Non-pigmented ciliary epithelial cell (primary cell): Measurements from ENCODE around the gene ATXN7L1.
"Not testable (repeated sequence)": the region's sequence is repeated elsewhere in the genome, so short reads cannot be mapped to it uniquely, and the experiment has no call there.

Experiments used
- DNase-seq: peaks from one replicate; pipeline ENCODE4 v3.0.0-alpha.2; 2010; ENCODE audit warnings: low read depth

The ATXN7L1 gene

DNA sequence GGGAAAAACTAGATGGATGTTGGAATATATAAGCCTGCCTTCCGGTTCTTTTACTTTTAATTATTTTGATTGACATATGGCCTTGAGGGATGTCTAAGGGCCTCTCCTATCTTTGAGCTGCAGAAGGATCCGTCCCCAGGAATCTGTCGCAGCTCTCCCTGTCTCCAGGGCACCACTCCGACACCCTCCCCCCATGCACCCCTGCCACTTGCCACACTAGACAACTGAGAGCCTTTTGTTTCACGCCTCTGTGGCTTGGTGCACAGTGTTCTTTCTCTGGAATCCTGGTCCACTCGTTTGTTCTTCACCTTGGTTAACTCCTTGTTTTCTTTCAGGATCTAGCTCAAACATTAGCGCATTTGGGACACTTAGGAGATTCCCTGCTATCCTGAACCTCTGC is 171.0 kb downstream of the ATXN7L1 start:
- no peak for DNase-seq

DNA sequence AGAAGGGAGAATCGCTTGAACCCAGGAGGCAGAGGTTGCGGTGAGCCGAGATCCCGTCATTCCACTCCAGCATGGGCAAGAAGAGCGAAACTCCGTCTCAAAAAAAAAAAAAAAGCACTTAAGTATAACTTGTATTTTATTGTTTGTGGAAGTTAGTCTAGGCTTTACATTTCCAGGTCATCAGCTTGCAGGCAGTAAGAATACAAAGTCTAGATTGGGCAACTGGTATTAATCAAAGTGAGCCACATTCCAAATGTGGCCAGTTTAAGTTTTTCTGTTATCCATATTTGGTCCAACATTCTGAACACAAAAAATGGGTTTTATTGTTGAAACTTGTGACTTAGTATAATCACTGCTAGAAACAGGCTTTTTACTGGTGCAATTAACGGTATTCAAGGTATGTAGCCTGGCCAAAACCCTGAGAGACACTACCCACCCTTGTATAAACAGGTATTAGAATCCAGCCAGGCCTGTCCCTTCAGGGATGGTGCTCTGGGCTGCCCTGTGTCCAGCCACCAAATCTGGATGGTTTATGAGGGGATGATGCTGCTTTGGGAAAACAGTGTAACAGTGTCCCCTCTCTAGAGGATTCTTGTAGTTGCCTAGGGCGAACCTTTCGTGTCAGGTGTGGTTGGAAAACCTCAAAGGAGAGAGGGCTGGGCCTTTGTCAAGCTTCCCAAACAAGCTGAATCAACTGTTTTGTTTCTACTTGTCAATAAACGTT is 173.0 kb downstream of the ATXN7L1 start:
- no peak for DNase-seq

DNA sequence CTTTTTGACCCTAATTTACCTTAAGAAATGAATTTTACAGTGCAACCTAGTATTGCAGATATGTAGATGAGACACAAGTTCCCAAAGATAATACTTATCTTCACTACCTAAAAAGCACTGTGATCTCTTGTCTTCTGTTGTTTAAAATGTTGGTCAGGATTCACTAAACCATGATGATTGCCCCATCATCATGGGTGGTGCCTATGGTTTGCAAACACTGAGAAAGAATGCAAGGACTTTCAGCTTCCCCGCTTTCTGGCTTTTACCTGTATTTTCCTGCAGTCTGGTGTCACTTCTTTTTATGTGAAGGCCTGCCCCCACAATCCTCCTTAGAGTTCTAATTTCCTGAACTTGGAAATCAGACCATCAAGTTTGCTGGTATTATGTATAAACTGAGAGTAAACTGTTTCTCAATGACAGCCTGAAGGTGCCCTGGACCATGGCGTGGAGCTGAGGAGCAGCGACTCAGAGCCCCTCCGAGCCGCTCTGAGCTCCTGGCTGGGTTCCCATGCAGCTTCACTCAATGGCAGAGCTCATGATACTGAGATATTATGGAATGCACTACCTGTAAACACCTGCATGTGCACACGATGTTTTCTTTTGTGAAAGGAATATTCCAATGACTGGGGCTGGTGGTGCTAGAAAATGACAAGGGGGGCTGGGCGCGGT is 176.7 kb downstream of the ATXN7L1 start:
- no peak for DNase-seq

DNA sequence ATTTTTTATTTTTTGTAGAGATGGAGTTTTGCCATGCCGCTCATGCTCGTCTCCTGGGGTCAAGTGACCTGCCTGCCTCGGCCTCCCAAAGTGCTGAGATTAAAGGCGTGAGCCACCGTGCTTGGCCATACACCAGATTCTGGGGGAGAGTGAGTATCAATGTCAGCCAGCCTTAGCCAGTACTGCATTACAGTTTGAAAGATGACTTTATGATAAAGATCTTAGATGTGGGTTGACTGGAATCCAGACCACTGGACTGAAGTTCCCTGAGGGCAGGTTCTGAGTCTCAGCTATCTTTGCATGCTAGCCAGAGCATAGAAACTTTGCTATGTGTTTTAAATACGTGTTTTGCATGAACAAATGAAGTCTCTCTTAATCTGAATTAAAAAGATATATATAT is 177.9 kb downstream of the ATXN7L1 start:
- no peak for DNase-seq

DNA sequence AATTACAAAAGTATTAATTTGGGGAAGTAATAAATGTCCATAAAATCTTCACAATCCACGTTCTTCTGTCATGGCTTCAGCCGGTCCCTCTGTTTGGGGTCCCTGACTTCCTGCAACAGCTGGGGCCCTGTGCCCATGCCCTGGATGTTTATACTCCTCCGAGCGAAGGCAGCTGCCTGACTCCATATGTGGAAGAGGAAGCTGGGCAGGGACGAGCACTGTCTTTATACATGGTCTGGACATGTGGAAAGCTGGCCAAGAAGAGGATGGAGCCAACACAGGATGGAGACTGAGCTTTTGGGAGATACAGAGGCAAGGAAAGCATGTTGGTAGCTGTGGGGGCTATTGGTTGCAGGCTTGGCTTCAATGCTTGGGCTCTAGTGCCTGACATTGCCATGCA is 178.6 kb downstream of the ATXN7L1 start:
- DNase-seq: no peak

DNA sequence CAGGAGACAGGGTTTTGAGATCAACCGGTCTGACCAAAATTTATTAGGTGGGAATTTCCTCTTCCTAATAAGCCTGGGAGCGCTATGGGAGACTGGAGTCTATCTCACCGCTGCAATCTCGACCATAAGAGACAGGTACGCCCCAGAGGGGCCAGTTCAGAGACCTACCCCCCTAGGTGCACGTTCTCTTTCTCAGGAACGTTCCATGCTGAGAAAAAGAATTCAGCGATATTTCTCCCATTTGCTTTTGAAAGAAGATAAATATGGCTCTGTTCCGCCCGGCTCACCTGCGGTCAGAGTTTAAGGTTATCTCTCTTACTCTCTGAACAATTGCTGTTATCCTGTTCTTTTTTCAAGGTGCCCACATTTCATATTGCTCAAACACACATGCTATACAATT is 179.2 kb downstream of the ATXN7L1 start:
- not testable (repeated sequence) for DNase-seq

DNA sequence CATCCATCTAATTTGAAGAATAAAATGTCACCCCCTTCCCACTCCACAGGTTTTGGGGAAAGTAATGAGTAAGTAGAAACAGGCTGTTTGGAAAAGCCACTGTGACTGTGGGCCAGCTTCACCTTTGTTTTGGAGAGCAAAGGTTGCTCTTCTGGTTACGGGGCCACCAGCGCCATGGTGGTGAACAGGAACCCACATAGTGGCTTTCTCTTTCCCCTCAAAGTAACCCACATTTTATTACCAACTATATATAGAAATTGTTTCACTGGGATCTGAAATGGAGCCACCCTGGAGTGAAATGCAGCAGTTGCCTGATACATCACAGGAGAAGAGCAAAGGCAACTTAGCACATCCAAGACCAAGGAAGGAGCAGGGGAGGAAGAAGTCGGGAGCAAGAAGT is 182.8 kb downstream of the ATXN7L1 start:
- no peak for DNase-seq

DNA sequence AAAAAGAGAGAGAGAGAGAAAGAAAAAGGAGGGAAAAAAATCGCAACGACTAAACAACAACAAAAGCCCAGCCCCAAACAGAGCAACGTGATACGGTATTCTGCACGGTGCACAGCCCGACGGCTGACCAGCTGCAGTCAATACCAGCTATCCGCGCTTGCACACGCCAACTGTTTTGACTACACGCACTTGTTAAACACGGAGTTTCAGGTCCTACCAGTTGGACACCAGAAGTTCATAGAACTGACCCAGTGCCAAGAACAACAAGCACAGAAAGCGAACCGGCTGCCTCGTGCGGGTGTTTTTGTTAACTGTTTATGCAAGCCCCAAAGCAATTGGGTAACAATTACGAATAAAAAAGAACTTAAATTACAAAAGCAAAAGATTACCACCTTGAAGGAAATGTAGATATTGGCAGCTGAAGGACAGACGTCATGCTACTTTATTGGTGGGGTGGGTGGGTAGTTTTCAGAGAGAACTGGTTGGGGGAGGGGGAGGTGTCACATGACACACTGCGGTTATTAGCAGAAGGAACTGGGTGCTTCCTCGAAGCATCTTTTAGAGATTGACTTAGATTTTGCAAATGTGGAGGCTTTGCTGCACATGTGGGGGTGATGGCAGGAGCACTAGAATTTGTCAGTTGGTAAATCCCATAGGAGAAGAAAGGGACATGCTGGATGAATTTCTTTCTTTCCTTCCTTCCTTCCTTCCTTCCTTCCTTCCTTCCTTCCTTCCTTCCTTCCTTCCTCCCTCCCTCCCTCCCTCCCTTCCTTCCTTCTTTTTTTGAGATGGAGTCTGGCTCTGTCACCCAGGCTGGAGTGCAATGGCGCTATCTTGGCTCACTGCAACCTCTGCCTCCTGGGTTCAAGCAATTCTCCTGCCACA is 184.5 kb downstream of the ATXN7L1 start:
- peak; percentile 28 for DNase-seq

DNA sequence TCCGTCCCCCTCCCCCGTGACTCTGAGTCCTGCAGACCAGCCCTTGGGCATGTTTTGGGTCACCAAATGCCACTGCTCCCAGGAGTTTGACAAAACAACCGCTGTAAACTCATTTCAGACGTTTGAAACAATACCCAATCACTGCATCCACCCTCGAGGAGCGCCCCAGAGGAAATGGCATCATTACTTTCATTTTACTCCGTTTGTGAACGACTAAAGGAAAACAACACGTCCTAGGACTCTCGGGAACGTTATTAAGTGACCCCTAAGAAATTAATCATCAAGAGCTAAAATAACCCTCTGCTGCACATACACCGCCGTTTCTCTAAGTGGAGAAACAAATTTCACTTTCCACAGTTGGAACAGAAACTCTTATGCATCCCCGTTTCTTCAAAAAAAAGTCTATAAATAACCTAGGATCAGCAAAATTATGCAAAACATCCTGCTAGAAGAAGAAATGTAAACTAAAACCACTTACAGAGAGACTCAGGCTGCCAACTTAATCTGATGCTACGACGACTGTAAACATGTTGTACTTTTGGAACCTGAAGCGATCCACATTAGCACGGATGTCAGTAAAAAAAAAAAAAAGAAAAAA is 185.2 kb downstream of the ATXN7L1 start:
- no peak for DNase-seq

DNA sequence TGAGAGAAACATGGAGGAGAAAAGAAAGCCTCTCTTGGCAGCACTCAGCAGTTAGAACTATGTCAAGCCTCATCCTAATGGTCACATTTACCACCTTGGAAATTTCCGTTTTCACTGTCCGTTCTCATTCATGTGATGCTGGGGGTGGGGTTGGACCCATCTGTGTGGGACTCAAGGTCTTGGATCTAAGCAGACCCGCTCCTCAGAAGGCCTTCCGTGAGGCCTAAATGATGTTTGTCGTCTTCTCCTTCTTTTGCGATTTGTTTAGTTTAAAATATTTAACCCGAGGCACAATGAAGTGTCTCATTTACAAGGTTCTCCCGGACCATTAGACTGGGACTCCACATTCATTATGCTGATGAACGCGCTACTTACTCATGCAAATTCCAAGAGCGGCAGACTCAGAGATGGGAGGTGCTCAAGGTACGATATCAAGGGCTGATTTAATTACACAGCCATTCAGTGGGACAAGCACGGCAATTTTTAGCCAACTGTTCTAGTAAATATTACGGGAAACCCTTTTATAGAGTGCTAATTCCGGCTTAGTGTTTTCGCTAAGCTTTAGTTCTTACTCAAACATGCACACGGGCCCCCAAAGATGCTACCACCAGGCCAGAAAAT is 186.0 kb downstream of the ATXN7L1 start:
- DNase-seq: no peak

DNA sequence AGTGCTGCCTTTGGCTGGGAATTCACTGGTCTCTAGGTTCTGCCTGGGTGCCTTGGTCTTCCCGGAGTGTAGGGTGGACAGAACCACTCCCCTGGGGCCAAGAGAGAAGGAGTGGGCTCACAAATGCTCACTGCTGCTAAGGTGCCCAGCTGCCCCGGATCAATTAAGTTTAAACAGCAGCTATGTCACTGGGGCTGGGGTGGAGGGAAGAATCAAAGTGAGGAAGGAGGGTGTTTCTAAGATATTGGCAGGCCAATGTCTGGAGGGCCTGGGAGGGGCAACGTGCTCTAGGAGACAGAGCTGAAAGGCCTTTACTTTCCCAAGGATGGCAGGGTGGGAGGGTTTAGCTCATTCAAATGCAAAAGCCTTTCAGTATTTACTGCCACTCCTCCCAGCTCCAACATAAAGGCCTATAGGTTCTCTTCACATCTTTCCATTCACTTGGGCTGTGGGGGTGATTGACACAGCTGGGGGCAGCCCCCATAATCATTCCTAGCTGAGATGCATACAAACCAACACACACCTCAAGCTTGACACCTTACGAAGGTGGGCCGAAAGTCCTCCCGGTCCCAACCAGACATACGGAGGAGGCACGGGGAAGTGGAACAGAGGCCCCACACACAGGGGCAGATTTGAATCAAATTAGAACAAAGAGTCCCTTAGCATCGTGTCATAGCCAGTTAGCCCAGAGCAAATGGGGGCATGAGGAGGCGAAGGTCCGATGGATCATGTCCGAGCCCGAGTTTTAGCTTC is 187.2 kb downstream of the ATXN7L1 start:
- DNase-seq: no peak

DNA sequence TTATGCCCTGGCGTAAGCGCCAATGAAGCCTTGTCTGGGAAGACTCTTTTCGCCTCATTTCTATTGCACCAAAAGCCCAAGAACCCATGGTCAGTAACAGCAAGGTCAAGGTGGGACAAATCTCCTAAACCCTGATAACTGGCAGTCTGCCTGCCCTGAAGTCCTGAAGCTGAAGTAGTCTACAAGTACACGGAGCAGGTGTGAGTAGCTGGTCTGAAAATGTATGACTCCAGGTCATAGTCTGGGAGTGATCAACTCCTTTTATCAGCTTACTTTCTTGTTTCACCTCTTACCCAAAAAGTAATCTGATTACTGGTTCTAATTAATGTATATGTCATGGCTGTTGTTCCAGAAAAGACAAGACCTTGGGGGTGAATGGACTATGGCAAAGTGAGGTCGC is 187.8 kb downstream of the ATXN7L1 start:
- DNase-seq: no peak

DNA sequence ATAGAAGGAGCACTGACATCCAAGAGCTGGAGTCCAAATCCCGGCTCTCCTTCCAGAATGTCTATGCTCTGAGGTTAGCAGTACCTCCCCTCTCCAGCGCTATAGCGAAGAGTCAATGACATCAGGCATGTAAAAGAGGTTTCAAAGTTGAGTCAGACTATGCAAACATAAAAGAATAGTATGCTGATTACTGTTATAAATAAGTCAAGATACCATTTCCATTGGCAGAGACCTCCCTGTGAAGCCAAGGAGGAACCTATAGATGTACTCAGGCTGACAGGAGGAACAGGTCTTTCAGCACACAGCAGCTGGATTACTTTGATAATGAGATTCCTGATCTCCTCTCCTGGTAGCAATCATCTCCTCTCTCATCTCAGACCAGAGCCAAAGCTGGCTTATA is 191.2 kb downstream of the ATXN7L1 start:
- no peak for DNase-seq

DNA sequence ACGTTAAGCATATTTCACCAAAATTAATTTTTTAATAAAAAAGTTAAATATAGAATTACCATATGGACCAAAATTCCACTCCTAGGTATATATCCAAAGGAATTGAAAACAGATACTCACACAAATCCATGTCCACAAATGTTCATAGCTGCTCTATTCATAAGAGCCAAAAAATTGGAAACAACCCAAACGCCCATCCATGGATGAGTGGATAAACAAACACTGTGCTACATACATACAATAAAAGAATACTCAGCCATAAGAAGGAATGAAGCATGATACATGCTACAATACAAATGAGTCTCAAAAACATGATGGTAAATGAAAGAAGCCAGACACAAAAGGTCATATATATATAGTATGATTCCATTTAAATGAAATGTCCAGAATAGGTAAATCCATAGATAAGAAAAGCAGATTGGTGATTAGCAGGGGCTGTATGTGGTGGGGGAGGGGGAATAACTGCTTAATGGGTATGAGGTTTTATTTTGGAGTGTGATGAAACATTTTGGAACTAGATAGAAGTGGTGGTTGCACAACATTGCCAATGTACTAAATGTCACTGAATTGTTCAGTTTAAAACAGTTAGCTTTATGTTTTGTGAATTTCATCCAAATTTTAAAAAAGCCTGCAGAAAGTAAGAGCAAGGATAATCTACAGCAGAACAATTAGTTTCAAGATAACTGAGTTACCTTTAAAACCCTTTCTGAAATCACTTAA is 193.9 kb downstream of the ATXN7L1 start:
- DNase-seq: no peak

DNA sequence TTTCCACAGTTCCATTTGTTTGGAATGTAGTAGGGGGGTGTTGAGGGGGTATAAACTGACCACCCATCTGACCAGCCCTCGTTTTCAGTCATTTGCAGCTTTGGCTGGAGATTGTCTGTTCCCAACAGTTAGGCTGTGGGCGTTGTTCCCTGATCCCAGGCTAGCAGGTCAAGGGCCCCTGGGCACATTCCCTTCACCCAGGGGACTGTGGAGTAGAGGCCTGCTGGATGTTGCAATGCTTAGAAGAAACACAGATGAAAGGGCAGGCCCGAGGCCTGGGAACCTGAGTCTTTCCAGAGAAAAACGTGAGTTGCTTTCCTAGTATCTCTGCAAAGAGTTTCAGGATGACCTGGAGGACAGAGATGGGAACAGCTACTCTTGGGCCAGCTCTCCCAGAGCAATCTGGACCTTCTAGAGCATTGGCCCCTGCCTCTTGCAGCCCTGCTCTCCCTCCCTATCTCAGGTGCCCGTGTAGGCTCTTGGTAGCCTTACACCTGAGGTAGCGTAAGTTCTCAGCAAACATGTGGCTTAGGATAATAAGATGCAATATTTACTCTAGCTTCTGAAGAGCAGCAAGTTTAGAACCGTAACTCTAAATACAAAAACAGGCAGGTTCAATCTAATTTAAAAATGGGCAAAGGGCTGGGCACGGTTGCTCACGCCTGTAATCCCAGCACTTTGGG is 195.8 kb downstream of the ATXN7L1 start:
- DNase-seq: no peak

DNA sequence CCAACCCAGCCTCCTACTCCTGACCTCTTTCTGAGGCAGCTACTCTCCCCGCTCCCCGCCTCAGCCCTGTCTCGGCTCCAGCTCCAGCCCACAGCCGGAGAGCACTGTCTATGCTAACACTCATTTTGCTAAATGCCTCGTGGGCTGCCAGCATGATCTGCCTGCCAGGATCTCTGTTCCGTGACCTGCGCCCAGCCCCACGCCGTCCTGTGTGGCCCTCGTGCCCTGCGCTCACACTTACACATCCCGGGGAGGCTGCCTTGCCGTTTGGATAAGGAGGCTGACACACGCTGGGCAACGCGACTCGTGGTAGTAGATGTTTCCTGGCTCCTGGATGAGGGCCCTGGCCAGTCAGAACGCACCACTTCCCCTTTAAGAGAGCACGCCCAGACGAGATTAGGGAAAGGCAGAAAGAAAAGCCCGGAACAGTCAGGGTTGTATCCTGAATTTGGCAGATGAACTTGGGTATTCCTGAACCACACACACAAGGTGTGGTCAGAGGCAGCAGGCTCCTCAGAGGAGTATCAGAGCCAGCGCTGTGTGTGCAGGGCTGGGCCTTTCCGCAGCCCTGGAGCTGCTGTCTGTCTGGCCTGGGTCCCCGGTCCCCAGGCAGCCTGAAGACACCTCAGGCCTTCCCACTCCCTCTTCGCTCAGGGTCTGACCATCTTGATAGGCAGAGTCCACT is 197.4 kb downstream of the ATXN7L1 start:
- DNase-seq: no peak

DNA sequence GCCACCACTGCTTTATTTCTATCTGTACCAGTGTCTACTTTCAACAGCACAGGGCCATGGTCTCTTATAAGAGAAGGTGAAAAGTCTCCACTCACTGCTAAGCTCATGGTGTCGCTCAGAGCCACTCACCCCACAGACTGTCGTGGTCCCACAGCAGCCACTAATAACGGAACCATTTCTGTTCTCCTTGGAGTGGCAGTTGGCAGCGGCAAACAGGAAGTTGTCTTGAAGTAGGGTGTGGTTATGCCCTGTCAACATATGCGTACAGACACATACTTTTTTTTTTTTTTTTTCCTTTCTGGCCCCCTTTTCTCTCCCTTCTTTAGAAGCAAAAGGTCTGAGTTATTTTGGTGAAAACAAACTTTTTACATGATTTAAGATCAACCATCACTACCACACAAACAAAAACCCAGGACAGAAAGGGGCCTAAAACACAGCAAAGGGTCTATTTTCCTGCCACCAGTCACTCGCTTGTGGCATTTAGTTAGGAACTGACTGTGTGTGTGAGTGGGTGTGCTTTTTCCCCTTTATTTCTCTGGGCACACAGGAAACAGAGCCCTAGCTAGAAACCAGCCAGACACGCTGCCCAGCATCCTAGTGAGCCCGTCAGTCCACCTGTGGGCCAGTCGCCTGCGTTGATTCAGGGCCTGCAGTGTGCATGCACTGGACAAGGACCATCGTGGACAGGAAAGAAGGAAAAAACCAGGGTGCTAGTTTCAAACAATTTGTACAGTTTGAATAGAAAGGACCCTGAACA is 198.4 kb downstream of the ATXN7L1 start:
- DNase-seq: no peak

DNA sequence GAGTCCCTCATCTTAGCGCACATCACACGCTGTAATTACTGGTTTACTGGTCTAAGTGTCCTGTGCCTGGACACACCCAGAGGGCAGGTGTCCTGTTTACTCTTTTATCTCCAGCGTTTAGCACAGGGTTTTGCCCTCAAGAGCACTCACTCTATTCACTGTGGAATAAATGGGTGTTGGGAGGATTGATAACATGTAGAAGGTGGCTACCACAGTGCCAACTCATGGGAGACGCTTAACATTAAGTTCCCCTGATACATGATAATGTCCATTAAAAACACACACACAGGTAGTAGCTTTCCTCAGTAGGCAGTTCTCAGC is 199.0 kb downstream of the ATXN7L1 start:
- DNase-seq: no peak

DNA sequence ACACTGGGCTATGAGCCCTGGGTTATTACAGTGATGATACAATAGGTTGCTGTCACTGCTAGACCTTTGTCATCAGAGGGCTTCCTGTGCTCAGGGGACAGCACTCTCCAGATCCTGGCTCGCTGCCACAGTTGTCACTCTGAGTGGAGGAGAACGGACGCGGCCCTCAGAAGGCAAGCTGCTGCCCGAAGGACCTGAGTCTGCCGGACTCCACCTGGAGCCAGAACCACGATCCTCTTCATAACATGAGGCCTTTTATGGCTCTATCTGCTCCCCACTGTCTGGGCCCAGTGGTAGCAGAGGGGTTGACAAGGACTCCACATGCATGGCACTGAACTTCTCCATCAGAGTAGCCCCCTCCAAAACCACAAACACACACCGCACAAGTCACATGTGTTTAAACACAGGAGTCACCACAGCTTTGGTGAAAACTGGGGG is 200.4 kb downstream of the ATXN7L1 start:
- no peak for DNase-seq
